ENCODE results near the gene UHRF2.

UHRF2 gene

GRCh38 chr9:6479959-6480358 is 67.0 kb downstream of the UHRF2 start:
- Histone ChIP-seq H3K27me3 (ENCODE audit: control insufficient read depth in 1 of 2, insufficient read depth in 2 of 2, low read length in 2 of 2) (no peaks in the 10 kb centered on the region), H3K27ac (ENCODE audit: low read depth, low read length) (no peak overlapping the region), H3K4me3 (ENCODE audit: low read depth in 1 of 2, low read length in 2 of 2) (no peak overlapping the region), H3K36me3 (ENCODE audit: control insufficient read depth in 1 of 2, insufficient read depth in 2 of 2, low read length in 2 of 2) (peaks cover 4 to 40% of the 10 kb centered on the region in 2 donors), H3K9me3 (ENCODE audit: control insufficient read depth in 1 of 2, low read length in 2 of 2) (no peaks in the 10 kb centered on the region), H3K9ac (ENCODE audit: low read depth in 1 of 2, low read length in 2 of 2) (no peak overlapping the region), H3K4me1 (ENCODE audit: control insufficient read depth in 1 of 2, insufficient read depth in 2 of 2, low read length in 2 of 2) (peaks cover 0 to 8% of the 10 kb centered on the region in 2 donors)

GRCh38 chr9:6484210-6484609 is 71.2 kb downstream of the UHRF2 start:
- H3K36me3 ChIP-seq (ENCODE audit: control insufficient read depth in 1 of 2, insufficient read depth in 2 of 2, low read length in 2 of 2) = peaks cover 10 to 47% of the 10 kb centered on the region in 2 donors

GRCh38 chr9:6488395-6488794 is 75.4 kb downstream of the UHRF2 start:
- H3K9ac ChIP-seq (ENCODE audit: low read depth in 1 of 2, low read length in 2 of 2) = no peak overlapping the region
- peaks cover 6 to 46% of the 10 kb centered on the region in 2 donors for H3K36me3 ChIP-seq (ENCODE audit: control insufficient read depth in 1 of 2, insufficient read depth in 2 of 2, low read length in 2 of 2)

More at GRCh38 chr9:6484210-6484609, 71.2 kb downstream of the UHRF2 start:
- no peaks in the 10 kb centered on the region for H3K9me3 ChIP-seq (ENCODE audit: control insufficient read depth in 1 of 2, low read length in 2 of 2)
- peaks cover 0 to 8% of the 10 kb centered on the region in 2 donors for H3K4me1 ChIP-seq (ENCODE audit: control insufficient read depth in 1 of 2, insufficient read depth in 2 of 2, low read length in 2 of 2)
- H3K9ac ChIP-seq (ENCODE audit: low read depth in 1 of 2, low read length in 2 of 2) = no peak overlapping the region
- no peaks in the 10 kb centered on the region for H3K27me3 ChIP-seq (ENCODE audit: control insufficient read depth in 1 of 2, insufficient read depth in 2 of 2, low read length in 2 of 2)
- no peak overlapping the region for H3K4me3 ChIP-seq (ENCODE audit: low read depth in 1 of 2, low read length in 2 of 2)
- H3K27ac ChIP-seq (ENCODE audit: low read depth, low read length) = no peak overlapping the region

GRCh38 chr9:6489099-6489498 is 76.1 kb downstream of the UHRF2 start:
- Histone ChIP-seq H3K36me3 (ENCODE audit: control insufficient read depth in 1 of 2, insufficient read depth in 2 of 2, low read length in 2 of 2) (peaks cover 6 to 43% of the 10 kb centered on the region in 2 donors), H3K4me3 (ENCODE audit: low read depth in 1 of 2, low read length in 2 of 2) (no peak overlapping the region), H3K9me3 (ENCODE audit: control insufficient read depth in 1 of 2, low read length in 2 of 2) (no peaks in the 10 kb centered on the region), H3K9ac (ENCODE audit: low read depth in 1 of 2, low read length in 2 of 2) (no peak overlapping the region), H3K27me3 (ENCODE audit: control insufficient read depth in 1 of 2, insufficient read depth in 2 of 2, low read length in 2 of 2) (no peaks in the 10 kb centered on the region), H3K4me1 (ENCODE audit: control insufficient read depth in 1 of 2, insufficient read depth in 2 of 2, low read length in 2 of 2) (no peaks in the 10 kb centered on the region), H3K27ac (ENCODE audit: low read depth, low read length) (no peak overlapping the region)

More at GRCh38 chr9:6488395-6488794, 75.4 kb downstream of the UHRF2 start:
- no peaks in the 10 kb centered on the region for H3K27me3 ChIP-seq (ENCODE audit: control insufficient read depth in 1 of 2, insufficient read depth in 2 of 2, low read length in 2 of 2)
- no peaks in the 10 kb centered on the region for H3K4me1 ChIP-seq (ENCODE audit: control insufficient read depth in 1 of 2, insufficient read depth in 2 of 2, low read length in 2 of 2)
- H3K27ac ChIP-seq (ENCODE audit: low read depth, low read length) = no peak overlapping the region
- no peak overlapping the region for H3K4me3 ChIP-seq (ENCODE audit: low read depth in 1 of 2, low read length in 2 of 2)
- no peaks in the 10 kb centered on the region for H3K9me3 ChIP-seq (ENCODE audit: control insufficient read depth in 1 of 2, low read length in 2 of 2)

- Histone ChIP-seq H3K27me3 (ENCODE audit: control insufficient read depth in 1 of 2, insufficient read depth in 2 of 2, low read length in 2 of 2) (no peaks in the 10 kb centered on the region), H3K9ac (ENCODE audit: low read depth in 1 of 2, low read length in 2 of 2) (no peak overlapping the region), H3K9me3 (ENCODE audit: control insufficient read depth in 1 of 2, low read length in 2 of 2) (no peaks in the 10 kb centered on the region), H3K27ac (ENCODE audit: low read depth, low read length) (no peak overlapping the region), H3K36me3 (ENCODE audit: control insufficient read depth in 1 of 2, insufficient read depth in 2 of 2, low read length in 2 of 2) (peaks cover 6 to 39% of the 10 kb centered on the region in 2 donors), H3K4me1 (ENCODE audit: control insufficient read depth in 1 of 2, insufficient read depth in 2 of 2, low read length in 2 of 2) (no peaks in the 10 kb centered on the region), H3K4me3 (ENCODE audit: low read depth in 1 of 2, low read length in 2 of 2) (no peak overlapping the region)
Measured at GRCh38 chr9:6490863-6491262, 77.9 kb downstream of the UHRF2 start.

- no peak overlapping the region for H3K9ac ChIP-seq (ENCODE audit: low read depth in 1 of 2, low read length in 2 of 2)
- H3K36me3 ChIP-seq (ENCODE audit: control insufficient read depth in 1 of 2, insufficient read depth in 2 of 2, low read length in 2 of 2) = peaks cover 9 to 52% of the 10 kb centered on the region in 2 donors
Measured at GRCh38 chr9:6495466-6495865, 82.5 kb downstream of the UHRF2 start.

GRCh38 chr9:6498982-6499381 is 86.0 kb downstream of the UHRF2 start:
- H3K4me1 ChIP-seq (ENCODE audit: control insufficient read depth in 1 of 2, insufficient read depth in 2 of 2, low read length in 2 of 2) = no peaks in the 10 kb centered on the region
- H3K27me3 ChIP-seq (ENCODE audit: control insufficient read depth in 1 of 2, insufficient read depth in 2 of 2, low read length in 2 of 2) = no peaks in the 10 kb centered on the region
- H3K9ac ChIP-seq (ENCODE audit: low read depth in 1 of 2, low read length in 2 of 2) = no peak overlapping the region
- no peak overlapping the region for H3K27ac ChIP-seq (ENCODE audit: low read depth, low read length)
- H3K36me3 ChIP-seq (ENCODE audit: control insufficient read depth in 1 of 2, insufficient read depth in 2 of 2, low read length in 2 of 2) = peaks cover 14 to 55% of the 10 kb centered on the region in 2 donors
- H3K9me3 ChIP-seq (ENCODE audit: control insufficient read depth in 1 of 2, low read length in 2 of 2) = no peaks in the 10 kb centered on the region
- H3K4me3 ChIP-seq (ENCODE audit: low read depth in 1 of 2, low read length in 2 of 2) = no peak overlapping the region

More at GRCh38 chr9:6495466-6495865, 82.5 kb downstream of the UHRF2 start:
- Histone ChIP-seq H3K4me3 (ENCODE audit: low read depth in 1 of 2, low read length in 2 of 2) (no peak overlapping the region), H3K27me3 (ENCODE audit: control insufficient read depth in 1 of 2, insufficient read depth in 2 of 2, low read length in 2 of 2) (no peaks in the 10 kb centered on the region), H3K9me3 (ENCODE audit: control insufficient read depth in 1 of 2, low read length in 2 of 2) (no peaks in the 10 kb centered on the region), H3K27ac (ENCODE audit: low read depth, low read length) (no peak overlapping the region), H3K4me1 (ENCODE audit: control insufficient read depth in 1 of 2, insufficient read depth in 2 of 2, low read length in 2 of 2) (no peaks in the 10 kb centered on the region)

- H3K27ac ChIP-seq (ENCODE audit: low read depth, low read length) = no peak overlapping the region
- no peak overlapping the region for H3K4me3 ChIP-seq (ENCODE audit: low read depth in 1 of 2, low read length in 2 of 2)
- H3K9me3 ChIP-seq (ENCODE audit: control insufficient read depth in 1 of 2, low read length in 2 of 2) = no peaks in the 10 kb centered on the region
- H3K9ac ChIP-seq (ENCODE audit: low read depth in 1 of 2, low read length in 2 of 2) = no peak overlapping the region
- H3K27me3 ChIP-seq (ENCODE audit: control insufficient read depth in 1 of 2, insufficient read depth in 2 of 2, low read length in 2 of 2) = no peaks in the 10 kb centered on the region
- no peaks in the 10 kb centered on the region for H3K4me1 ChIP-seq (ENCODE audit: control insufficient read depth in 1 of 2, insufficient read depth in 2 of 2, low read length in 2 of 2)
- H3K36me3 ChIP-seq (ENCODE audit: control insufficient read depth in 1 of 2, insufficient read depth in 2 of 2, low read length in 2 of 2) = peaks cover 20 to 73% of the 10 kb centered on the region in 2 donors
Measured at GRCh38 chr9:6501526-6502210, 88.7 kb downstream of the UHRF2 start.

GRCh38 chr9:6502399-6502798 is 89.4 kb downstream of the UHRF2 start:
- no peak overlapping the region for H3K9ac ChIP-seq (ENCODE audit: low read depth in 1 of 2, low read length in 2 of 2)
- H3K27ac ChIP-seq (ENCODE audit: low read depth, low read length) = no peak overlapping the region
- H3K36me3 ChIP-seq (ENCODE audit: control insufficient read depth in 1 of 2, insufficient read depth in 2 of 2, low read length in 2 of 2) = peaks cover 15 to 67% of the 10 kb centered on the region in 2 donors
- H3K9me3 ChIP-seq (ENCODE audit: control insufficient read depth in 1 of 2, low read length in 2 of 2) = no peaks in the 10 kb centered on the region
- H3K27me3 ChIP-seq (ENCODE audit: control insufficient read depth in 1 of 2, insufficient read depth in 2 of 2, low read length in 2 of 2) = no peaks in the 10 kb centered on the region
- H3K4me3 ChIP-seq (ENCODE audit: low read depth in 1 of 2, low read length in 2 of 2) = no peak overlapping the region
- no peaks in the 10 kb centered on the region for H3K4me1 ChIP-seq (ENCODE audit: control insufficient read depth in 1 of 2, insufficient read depth in 2 of 2, low read length in 2 of 2)

GRCh38 chr9:6506571-6506970 is 93.6 kb downstream of the UHRF2 start:
- H3K9ac ChIP-seq (ENCODE audit: low read depth in 1 of 2, low read length in 2 of 2) = no peak overlapping the region
- H3K27ac ChIP-seq (ENCODE audit: low read depth, low read length) = no peak overlapping the region
- peaks cover 7 to 45% of the 10 kb centered on the region in 2 donors for H3K36me3 ChIP-seq (ENCODE audit: control insufficient read depth in 1 of 2, insufficient read depth in 2 of 2, low read length in 2 of 2)
- H3K4me3 ChIP-seq (ENCODE audit: low read depth in 1 of 2, low read length in 2 of 2) = no peak overlapping the region
- no peaks in the 10 kb centered on the region for H3K4me1 ChIP-seq (ENCODE audit: control insufficient read depth in 1 of 2, insufficient read depth in 2 of 2, low read length in 2 of 2)
- no peaks in the 10 kb centered on the region for H3K9me3 ChIP-seq (ENCODE audit: control insufficient read depth in 1 of 2, low read length in 2 of 2)
- H3K27me3 ChIP-seq (ENCODE audit: control insufficient read depth in 1 of 2, insufficient read depth in 2 of 2, low read length in 2 of 2) = no peaks in the 10 kb centered on the region

All from duodenal mucosa (tissue), 2 donors.